Liver (tissue), 9 donors: ENCODE measurements around the gene CARD16. TPM values are rescaled to one million over a fixed set of nuclear protein-coding genes. Genes with fewer than 3 reads are reported as not detected.
"Not testable (repeated sequence)": the region's sequence is repeated elsewhere in the genome, so short reads cannot be mapped to it uniquely, and the experiment has no call there.

ENCODE experiments used
- DNase-seq: peaks from one replicate; pipeline ENCODE4 v3.0.0-alpha.2; 2017; ENCODE audit warnings: low spot score
- H3K27ac ChIP-seq, 2 donors: one replicate each; pipeline ENCODE4 v1.7.0; 2013; ENCODE audit warnings: inconsistent platforms in 2 of 2, low read length in 2 of 2, control low read depth in 1 of 2, low read depth in 1 of 2, mild to moderate bottlenecking in 1 of 2
- H3K27me3 ChIP-seq, 4 donors: one replicate each; pipeline versions ENCODE4 v1.6.1 to v1.7.0; 2013; ENCODE audit warnings: low read length in 3 of 4, inconsistent platforms in 1 of 4, mild to moderate bottlenecking in 1 of 4, moderate library complexity in 1 of 4; ENCODE audit not compliant: control insufficient read depth in 4 of 4, insufficient read depth in 4 of 4
- H3K36me3 ChIP-seq, 4 donors: one replicate each; pipeline versions ENCODE4 v1.6.1 to v1.7.0; 2013; ENCODE audit warnings: low read length in 3 of 4, mild to moderate bottlenecking in 3 of 4, low read depth in 1 of 4, moderate library complexity in 1 of 4; ENCODE audit not compliant: control insufficient read depth in 4 of 4, insufficient read depth in 3 of 4
- H3K4me1 ChIP-seq, 4 donors: one replicate each; pipeline versions ENCODE4 v1.6.1 to v1.7.0; 2013; ENCODE audit warnings: low read length in 3 of 4, mild to moderate bottlenecking in 3 of 4, moderate library complexity in 1 of 4; ENCODE audit not compliant: control insufficient read depth in 4 of 4, insufficient read depth in 4 of 4
- H3K4me3 ChIP-seq, 3 donors: one replicate each; pipeline versions ENCODE4 v1.6.1 to v1.7.0; 2013; ENCODE audit warnings: low read length in 3 of 3, control low read depth in 1 of 3, low read depth in 1 of 3, mild to moderate bottlenecking in 1 of 3
- H3K9ac ChIP-seq, 2 donors: one replicate each; pipeline ENCODE4 v1.7.0; 2013; ENCODE audit warnings: low read length in 2 of 2, mild to moderate bottlenecking in 2 of 2, moderate library complexity in 2 of 2, control low read depth in 1 of 2, low read depth in 1 of 2
- H3K9me3 ChIP-seq, 4 donors: one replicate each; pipeline versions ENCODE4 v1.6.1 to v1.7.0; 2013; ENCODE audit warnings: low read length in 3 of 4; ENCODE audit not compliant: control insufficient read depth in 4 of 4
- ATF3 ChIP-seq: IDR thresholded peaks from 2 replicates; pipeline ENCODE4 v1.6.1; 2016; ENCODE audit warnings: antibody characterized with exemption
- CTCF ChIP-seq: fragments of 150-350 bp; IDR thresholded peaks from 2 replicates; pipeline ENCODE4 v1.5.1; 2017; ENCODE audit warnings: improper control_type of control experiment, low read depth, low read length; ENCODE audit not compliant: missing input control
- FOXA1 ChIP-seq: IDR thresholded peaks from 2 replicates; pipeline ENCODE4 v1.6.1; 2016; ENCODE audit warnings: antibody characterized with exemption
- FOXA2 ChIP-seq: IDR thresholded peaks from 2 replicates; pipeline ENCODE4 v1.6.1; 2016; ENCODE audit warnings: antibody characterized with exemption
- GABPA ChIP-seq, 2 donors: IDR thresholded peaks in 1 of 2; conservative IDR thresholded peaks in 1 of 2; 2 replicates each; pipeline ENCODE4 v1.6.1; 2016; ENCODE audit warnings: antibody characterized with exemption in 2 of 2, mild to moderate bottlenecking in 1 of 2, moderate library complexity in 1 of 2
- HNF4G ChIP-seq: IDR thresholded peaks from 2 replicates; pipeline ENCODE4 v1.6.1; 2016; ENCODE audit warnings: antibody characterized with exemption
- NR2F2 ChIP-seq: IDR thresholded peaks from 2 replicates; pipeline ENCODE4 v1.6.1; 2016; ENCODE audit warnings: antibody characterized with exemption
- REST ChIP-seq: IDR thresholded peaks from 2 replicates; pipeline ENCODE4 v1.6.1; 2016; ENCODE audit warnings: antibody characterized with exemption, mild to moderate bottlenecking
- RXRA ChIP-seq, 2 donors: IDR thresholded peaks; 2 replicates each; pipeline ENCODE4 v1.6.1; 2017 to 2018; ENCODE audit warnings: antibody characterized with exemption in 2 of 2, mild to moderate bottlenecking in 1 of 2
- YY1 ChIP-seq: IDR thresholded peaks from 2 replicates; pipeline ENCODE4 v1.6.1; 2016; ENCODE audit warnings: antibody characterized with exemption, mild to moderate bottlenecking
- WGBS: extraction: QIAGEN DNeasy Blood & Tissue Kit; methylation state at CpG from one replicate; pipeline ENCODE4 v1.1.7; 2013; 5-methylcytosine and 5-hydroxymethylcytosine counted together
- polyA plus RNA-seq, 2 donors: library from polyadenylated mRNA; stranded (reverse) in 1 of 2; unstranded in 1 of 2; fragments of 200-250 nt in 1 of 2; fragments of >200 nt in 1 of 2; fragmentation: Nextera tagmentation in 1 of 2; extraction: Ambion mirVana in 1 of 2; gene quantifications; one replicate each; pipeline versions ENCODE4 v1.2.1 to v1.2.3, GENCODE V29; 2013 to 2015
- total RNA-seq, 2 donors: library from RNA; depleted of rRNA; stranded (reverse); fragments of >200 nt; gene quantifications; one replicate each; pipeline ENCODE4 v1.2.3, GENCODE V29; 2014
- donor health status: healthy.
- donor health status: healthy.
- donor health status: healthy.
- donor health status: healthy.
- donor health status: healthy.

CARD16 gene
- total and polyA plus RNA-seq, 4 donors: 5.1 to 10.0 (median 8.7) TPM

- no peak for TF ChIP-seq REST
Observed at GRCh38 chr11:105071089-105071732, 26.1 kb upstream of the CARD16 start (continued).

GRCh38 chr11:105070306-105070705, 25.2 kb upstream of the CARD16 start:
- no peak for DNase-seq
- no peak overlapping the region for H3K4me3 ChIP-seq
- no peak overlapping the region for H3K27ac ChIP-seq
- peaks cover 0 to 4% (median 0%) of the 10 kb centered on the region in 4 donors for H3K27me3 ChIP-seq
- WGBS: 88% methylated on average over 4 of the region's 4 CpGs
- H3K9me3 ChIP-seq: no peaks in the 10 kb centered on the region
- TF ChIP-seq RXRA (IDR thresholded peaks at IDR 0.05) (no peak), GABPA (IDR thresholded peaks at IDR 0.05 in 1 of 2, conservative IDR thresholded peaks at IDR 0.05 in 1 of 2) (no peak), FOXA1 (no peak), NR2F2 (no peak), FOXA2 (no peak), ATF3 (no peak), YY1 (no peak), HNF4G (no peak), CTCF (no peak), REST (no peak)
- no peak overlapping the region for H3K9ac ChIP-seq
- H3K36me3 ChIP-seq: no peaks in the 10 kb centered on the region
- no peaks in the 10 kb centered on the region for H3K4me1 ChIP-seq

- not testable (repeated sequence) for H3K9ac ChIP-seq, H3K4me1 ChIP-seq, H3K9me3 ChIP-seq, H3K4me3 ChIP-seq, H3K27ac ChIP-seq, H3K27me3 ChIP-seq, DNase-seq, H3K36me3 ChIP-seq
- WGBS: 46% methylated on average over 2 of the region's 2 CpGs
Observed at GRCh38 chr11:105069749-105070148, 24.6 kb upstream of the CARD16 start.

GRCh38 chr11:105063245-105063941, 18.3 kb upstream of the CARD16 start:
- H3K27me3 ChIP-seq, H3K36me3 ChIP-seq: not testable (repeated sequence)
- 66% methylated on average over 9 of the region's 9 CpGs for WGBS

More at GRCh38 chr11:105063245-105063941, 18.3 kb upstream of the CARD16 start:
- not testable (repeated sequence) for H3K9ac ChIP-seq, DNase-seq, H3K4me1 ChIP-seq, H3K4me3 ChIP-seq, H3K27ac ChIP-seq, H3K9me3 ChIP-seq
